HEK293T (cell line): ENCODE results near the gene ACTRT2.

Experiments
- CTCF ChIA-PET: fragments of 350-600 bp; formaldehyde crosslinking; extraction: SDS; loops from one replicate; lab custom pipeline; 2021; ENCODE audit warnings: antibody characterized with exemption, inconsistent platforms; lab: Yijun Ruan, JAX
- POLR2A ChIA-PET: fragments of 350-600 bp; formaldehyde crosslinking; extraction: SDS; loops from one replicate; lab custom pipeline; 2020; ENCODE audit warnings: antibody characterized with exemption, inconsistent platforms; lab: Yijun Ruan, JAX
- DNase-seq: peaks from one replicate; pipeline ENCODE4 v3.0.0; 2012; ENCODE audit warnings: mixed read lengths; ENCODE audit errors: extremely low spot score
- ARNT ChIP-seq: fragments of 450-650 bp; IDR thresholded peaks from 2 replicates; pipeline ENCODE4 v1.6.1; 2017; ENCODE audit warnings: mild to moderate bottlenecking
- BHLHE40 ChIP-seq: fragments of 450-650 bp; IDR thresholded peaks from 2 replicates; pipeline ENCODE4 v1.6.1; 2016; ENCODE audit warnings: mild to moderate bottlenecking, moderate library complexity, borderline replicate concordance
- CTBP1 ChIP-seq: fragments of 450-650 bp; IDR thresholded peaks from 2 replicates; pipeline ENCODE4 v1.6.1; 2016; ENCODE audit warnings: borderline replicate concordance
- ELF4 ChIP-seq: fragments of 450-650 bp; IDR thresholded peaks from 2 replicates; pipeline ENCODE4 v1.6.1; 2017; ENCODE audit warnings: antibody characterized with exemption
- FOXA1 ChIP-seq: fragments of 450-650 bp; IDR thresholded peaks from 2 replicates; pipeline ENCODE4 v1.6.1; 2016; ENCODE audit warnings: mild to moderate bottlenecking
- FOXK2 ChIP-seq: fragments of 450-650 bp; IDR thresholded peaks from 2 replicates; pipeline ENCODE4 v1.6.1; 2016; ENCODE audit warnings: mild to moderate bottlenecking
- FOXM1 ChIP-seq: fragments of 450-650 bp; IDR thresholded peaks from 2 replicates; pipeline ENCODE4 v1.6.1; 2017; ENCODE audit warnings: mild to moderate bottlenecking, borderline replicate concordance
- HDGF ChIP-seq: fragments of 450-650 bp; IDR thresholded peaks from 2 replicates; pipeline ENCODE4 v1.6.1; 2017; ENCODE audit warnings: antibody characterized with exemption, borderline replicate concordance
- L3MBTL2 ChIP-seq: fragments of 450-650 bp; conservative IDR thresholded peaks from 2 replicates; pipeline ENCODE4 v1.6.1; 2016; ENCODE audit warnings: mild to moderate bottlenecking
- LEF1 ChIP-seq: fragments of 450-650 bp; IDR thresholded peaks from 2 replicates; pipeline ENCODE4 v1.6.1; 2017; ENCODE audit warnings: mild to moderate bottlenecking, borderline replicate concordance
- NFRKB ChIP-seq: fragments of 450-650 bp; IDR thresholded peaks from 2 replicates; pipeline ENCODE4 v1.6.1; 2016; ENCODE audit warnings: mild to moderate bottlenecking, moderate library complexity
- PKNOX1 ChIP-seq: fragments of 450-650 bp; IDR thresholded peaks from 2 replicates; pipeline ENCODE4 v1.6.1; 2016
- SP1 ChIP-seq: fragments of 450-650 bp; IDR thresholded peaks from 2 replicates; pipeline ENCODE4 v1.6.1; 2017
- SUZ12 ChIP-seq: fragments of 450-650 bp; IDR thresholded peaks from 2 replicates; pipeline ENCODE4 v1.6.1; 2016; ENCODE audit warnings: mild to moderate bottlenecking
- TARDBP ChIP-seq: fragments of 450-650 bp; IDR thresholded peaks from 2 replicates; pipeline ENCODE4 v1.6.1; 2016
- ZNF384 ChIP-seq: fragments of 450-650 bp; IDR thresholded peaks from 2 replicates; pipeline ENCODE4 v1.6.1; 2016

ACTRT2 gene

GRCh38 chr1:2991753-2992495, 29.3 kb upstream of the ACTRT2 start:
- DNase-seq = no peak
- no peak for TF ChIP-seq FOXA1
- TF ChIP-seq SP1 = no peak
- POLR2A ChIA-PET = no interaction called here
- CTCF ChIA-PET = no interaction called here

DNA sequence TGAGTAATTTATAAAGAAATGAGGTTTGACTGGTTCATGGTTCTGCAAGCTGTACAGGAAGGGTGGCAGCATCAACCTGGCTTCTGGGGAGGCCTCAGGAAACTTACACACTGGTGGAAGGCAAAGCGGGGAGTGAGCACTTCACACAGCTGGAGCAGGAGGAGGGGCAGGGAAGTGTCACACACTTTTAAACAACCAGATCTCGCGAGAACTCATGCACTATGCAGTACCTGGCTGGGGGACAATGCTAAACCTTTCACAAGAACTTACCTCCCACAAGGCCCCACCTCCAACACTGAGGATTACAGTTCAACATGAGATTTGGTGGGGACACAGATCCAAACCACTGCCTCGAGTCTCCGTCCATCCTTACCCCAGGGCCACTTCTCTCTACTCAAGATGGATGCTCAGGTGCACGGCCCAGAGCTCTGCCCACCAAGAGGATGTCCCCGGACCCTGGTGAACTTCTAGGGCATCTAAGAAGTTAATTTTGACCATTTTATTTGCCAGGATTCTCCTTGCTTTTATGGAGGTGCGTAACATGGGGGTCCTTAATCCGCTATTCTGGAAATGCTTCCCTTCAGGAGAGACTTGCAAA, 22.7 kb upstream of the ACTRT2 start:
- ChIA-PET CTCF (no interaction called here), POLR2A (no interaction called here)
- TF ChIP-seq TARDBP (no peak), NFRKB (no peak), FOXM1 (no peak), PKNOX1 (no peak), FOXK2 (no peak), SUZ12 (no peak), FOXA1 (no peak), ZNF384 (no peak), L3MBTL2 (no peak), HDGF (no peak), LEF1 (no peak), CTBP1 (no peak), ARNT (no peak), ELF4 (no peak)
- no peak for DNase-seq

- ChIA-PET CTCF (interaction anchor here (0.9 kb wide), 1 partner anchor 15 kb away, joined by 3 read pairs; no protein-coding TSS in a partner anchor), POLR2A (no interaction called here)
- no peak for DNase-seq
- no peak for TF ChIP-seq SUZ12
- TF ChIP-seq FOXM1 = no peak
- TF ChIP-seq TARDBP = no peak
- TF ChIP-seq LEF1 = no peak
- TF ChIP-seq ZNF384 = no peak
- no peak for TF ChIP-seq SP1
- no peak for TF ChIP-seq CTBP1
- no peak for TF ChIP-seq FOXA1
- no peak for TF ChIP-seq NFRKB
- TF ChIP-seq ARNT = no peak
- no peak for TF ChIP-seq ELF4
- TF ChIP-seq FOXK2 = no peak
- TF ChIP-seq L3MBTL2 = no peak
- no peak for TF ChIP-seq HDGF
- no peak for TF ChIP-seq BHLHE40
These were observed 22.1 kb upstream of the ACTRT2 start for GRCh38 chr1:2999138-2999537.

DNA sequence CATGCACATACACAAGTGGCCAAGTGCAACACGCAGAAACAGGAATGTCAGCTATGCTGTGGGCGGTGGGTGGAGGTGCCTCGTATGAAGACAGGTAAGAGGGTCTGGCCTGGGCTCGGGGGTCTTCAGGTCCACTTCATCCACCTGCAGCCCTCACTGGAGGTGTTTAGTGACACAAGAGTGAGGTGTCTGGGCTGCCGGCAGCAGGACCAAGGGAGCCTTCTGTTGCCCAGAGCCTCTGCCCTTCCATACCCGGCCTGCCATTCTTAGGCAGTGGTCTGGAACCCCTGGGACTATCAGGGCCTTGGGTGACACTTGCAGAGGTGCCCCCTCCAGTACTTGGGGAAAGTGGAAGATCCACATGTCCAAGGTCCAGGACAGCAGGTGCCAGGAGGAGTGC, 21.7 kb upstream of the ACTRT2 start:
- TF ChIP-seq FOXM1 (no peak), FOXA1 (no peak), NFRKB (no peak), TARDBP (no peak), BHLHE40 (no peak), L3MBTL2 (no peak), FOXK2 (no peak), ZNF384 (no peak), HDGF (no peak), SP1 (no peak), ARNT (no peak), SUZ12 (no peak), ELF4 (no peak), LEF1 (no peak), PKNOX1 (no peak), CTBP1 (no peak)
- ChIA-PET POLR2A (no interaction called here), CTCF (interaction anchor here (0.9 kb wide), 1 partner anchor 14 kb away, joined by 3 read pairs; no protein-coding TSS in a partner anchor)

DNA sequence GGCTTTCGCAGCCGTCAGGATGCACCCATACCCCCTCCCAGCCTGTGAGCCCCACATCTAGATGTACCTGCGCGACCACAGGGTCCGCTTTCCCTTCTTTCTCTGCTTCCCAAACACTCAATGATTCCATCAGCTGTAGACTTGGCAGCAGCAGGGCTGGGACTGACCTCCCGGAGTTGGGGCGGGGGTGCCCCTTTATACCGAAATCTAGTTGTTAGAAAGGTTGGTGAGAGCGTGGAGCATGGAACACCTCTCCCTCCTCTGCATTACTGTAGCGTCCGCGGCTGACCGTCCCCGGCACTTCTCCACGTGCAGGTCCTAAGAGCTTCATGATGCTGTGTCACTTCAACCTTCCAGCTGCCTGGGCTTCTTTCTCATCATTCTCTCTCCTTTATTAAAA, 21.1 kb upstream of the ACTRT2 start:
- DNase-seq = no peak
- CTCF ChIA-PET = interaction anchor here (0.6 to 0.9 kb wide), 2 partner anchors 13 to 208 kb away, joined by 3 read pairs; no protein-coding TSS in a partner anchor
- TF ChIP-seq TARDBP (no peak), PKNOX1 (no peak), ELF4 (no peak), NFRKB (no peak), BHLHE40 (no peak), LEF1 (no peak)
- POLR2A ChIA-PET = no interaction called here

More for the DNA sequence above, 21.7 kb upstream of the ACTRT2 start:
- no peak for DNase-seq

DNA sequence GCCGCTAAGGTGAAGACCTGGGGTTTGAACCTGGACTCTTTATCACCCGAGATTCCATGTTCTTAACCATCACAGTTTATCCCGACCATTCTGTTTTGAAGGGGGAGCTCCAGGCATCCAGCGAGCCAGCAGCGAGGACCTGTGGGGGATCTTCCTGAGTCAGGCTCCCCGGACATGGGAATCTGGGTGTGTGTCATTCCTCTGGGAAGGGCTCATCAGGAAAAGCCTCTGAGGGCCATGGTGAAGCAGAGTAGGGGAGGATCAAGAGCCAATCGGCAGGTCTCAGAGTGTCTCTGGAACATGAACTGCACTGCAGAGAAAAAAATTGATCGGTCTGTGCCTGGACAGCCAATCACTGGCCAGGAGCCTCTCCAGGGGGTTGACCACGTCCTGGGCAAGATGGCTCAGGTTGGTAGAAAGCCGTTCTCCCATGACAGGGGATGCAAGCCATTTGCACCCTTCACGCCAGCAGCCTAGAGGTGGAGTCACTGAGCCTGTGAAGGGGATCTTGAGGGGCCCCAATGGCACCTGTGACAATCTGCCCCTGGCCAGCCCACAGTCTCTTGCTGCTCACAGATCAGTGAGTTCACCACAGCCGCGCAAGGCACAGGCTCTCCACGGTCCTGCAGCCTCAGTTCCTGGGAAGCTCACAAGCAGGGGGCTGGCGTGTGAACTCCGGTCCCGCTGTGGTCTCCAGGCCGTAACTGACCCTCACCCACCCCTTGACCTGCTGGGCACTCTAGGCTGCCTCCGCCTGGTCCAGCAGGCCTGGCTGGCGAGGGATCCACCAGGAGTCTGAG, 20.4 kb upstream of the ACTRT2 start:
- POLR2A ChIA-PET = no interaction called here
- TF ChIP-seq SP1 (no peak), TARDBP (no peak), ARNT (no peak), LEF1 (no peak), PKNOX1 (no peak), SUZ12 (no peak), FOXK2 (no peak), L3MBTL2 (no peak), FOXM1 (no peak), HDGF (no peak), BHLHE40 (no peak), ELF4 (no peak), ZNF384 (no peak), CTBP1 (no peak), NFRKB (no peak), FOXA1 (no peak)
- CTCF ChIA-PET = interaction anchor here (0.6 kb wide), 1 partner anchor 208 kb away, joined by 3 read pairs; no protein-coding TSS in a partner anchor
- DNase-seq = no peak
